ENCODE data around the gene CD55.

DNA sequence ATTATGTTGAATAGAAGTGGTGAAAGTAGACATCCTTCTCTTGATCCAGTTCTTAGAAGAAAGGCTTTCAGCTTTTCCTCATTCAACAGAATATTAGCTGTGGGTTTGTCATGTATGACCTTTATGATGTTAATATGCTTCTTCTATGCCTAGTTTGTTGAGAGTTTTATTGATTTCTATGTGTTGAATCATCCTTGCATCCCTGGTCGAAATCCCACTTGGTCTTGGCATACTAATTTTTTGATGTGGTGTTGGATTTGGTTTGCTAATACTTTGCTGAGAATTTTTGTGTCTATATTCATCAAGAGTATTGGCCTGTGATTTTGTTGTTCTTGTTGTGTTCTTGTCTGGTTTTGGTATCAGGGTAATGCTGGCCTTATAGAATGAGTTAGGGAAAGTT is 20.9 kb downstream of the CD55 start:
- TF ChIP-seq GATA2 (IDR thresholded peaks at IDR 0.05; ENCODE audit: low read depth, low read length), result no peak
- TF ChIP-seq GATA3 (IDR thresholded peaks at IDR 0.05; ENCODE audit: low read depth, low read length), result no peak

Data from SH-SY5Y (cell line).